Stimulated activated CD4-positive, alpha-beta T cell treated with anti-CD3 and anti-CD28 coated beads, Interleukin-2, amount 100 ng/mL, for 24 hours (primary cell): ENCODE results near the gene DNAJC3.
"Not testable (repeated sequence)": the region's sequence is repeated elsewhere in the genome, so short reads cannot be mapped to it uniquely, and the experiment has no call there.

Experiments used
- DNase-seq, 2 donors: peaks; one replicate each; pipeline ENCODE4 v3.0.0-alpha.2; 2020

DNAJC3 gene, protein sequence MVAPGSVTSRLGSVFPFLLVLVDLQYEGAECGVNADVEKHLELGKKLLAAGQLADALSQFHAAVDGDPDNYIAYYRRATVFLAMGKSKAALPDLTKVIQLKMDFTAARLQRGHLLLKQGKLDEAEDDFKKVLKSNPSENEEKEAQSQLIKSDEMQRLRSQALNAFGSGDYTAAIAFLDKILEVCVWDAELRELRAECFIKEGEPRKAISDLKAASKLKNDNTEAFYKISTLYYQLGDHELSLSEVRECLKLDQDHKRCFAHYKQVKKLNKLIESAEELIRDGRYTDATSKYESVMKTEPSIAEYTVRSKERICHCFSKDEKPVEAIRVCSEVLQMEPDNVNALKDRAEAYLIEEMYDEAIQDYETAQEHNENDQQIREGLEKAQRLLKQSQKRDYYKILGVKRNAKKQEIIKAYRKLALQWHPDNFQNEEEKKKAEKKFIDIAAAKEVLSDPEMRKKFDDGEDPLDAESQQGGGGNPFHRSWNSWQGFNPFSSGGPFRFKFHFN

GRCh38 chr13:95676762-95677563 is at the start of gene DNAJC3:
Gene DNAJC3 (plus strand): TSS chr13:95677139. CDS start chr13:95677256, 117 bp downstream.
- DNase-seq, result peak; percentile 98

GRCh38 chr13:95627590-95627989 is 49.3 kb upstream of the DNAJC3 start:
- DNase-seq, result no peak

- DNase-seq, result no peak
These were observed 48.5 kb upstream of the DNAJC3 start for GRCh38 chr13:95628488-95628887.

DNA sequence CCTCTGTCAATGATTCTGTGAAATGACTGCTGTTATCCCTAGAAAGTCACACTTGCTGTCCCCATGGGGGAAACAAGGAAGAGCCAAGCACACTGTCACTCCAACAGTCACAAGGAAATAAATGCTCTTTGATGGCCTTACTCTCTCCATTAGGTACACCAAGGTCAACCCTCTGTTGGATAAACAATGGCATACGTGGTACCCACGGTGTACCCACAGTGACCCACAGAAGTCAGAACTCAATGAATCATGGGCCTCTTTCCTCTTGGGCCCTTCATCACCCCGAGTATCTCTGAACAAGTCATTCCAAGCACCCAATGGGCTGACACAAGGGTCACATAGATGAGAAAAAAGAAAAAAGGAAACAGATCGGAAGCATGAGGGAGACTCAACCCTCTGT is 47.9 kb upstream of the DNAJC3 start:
- DNase-seq, result no peak

DNA sequence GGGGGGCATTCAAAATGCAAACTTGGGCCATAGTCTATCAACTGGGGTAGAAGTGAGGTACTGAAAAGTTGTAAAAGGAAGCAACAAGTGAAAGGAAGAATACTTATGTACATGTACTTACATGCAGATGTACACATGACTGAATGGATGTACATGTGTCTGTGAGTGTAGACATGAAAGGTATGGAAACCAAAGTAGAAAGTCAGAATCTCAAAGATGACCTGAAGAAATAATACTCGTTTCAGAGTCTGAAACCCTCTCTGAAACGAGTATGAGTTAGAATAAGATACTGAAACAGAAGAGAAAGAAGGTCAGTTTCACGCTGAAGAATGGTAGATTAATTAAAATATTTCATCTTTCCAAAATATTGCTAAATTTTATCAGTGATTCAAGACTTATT is 46.3 kb upstream of the DNAJC3 start:
- no peak for DNase-seq

DNA sequence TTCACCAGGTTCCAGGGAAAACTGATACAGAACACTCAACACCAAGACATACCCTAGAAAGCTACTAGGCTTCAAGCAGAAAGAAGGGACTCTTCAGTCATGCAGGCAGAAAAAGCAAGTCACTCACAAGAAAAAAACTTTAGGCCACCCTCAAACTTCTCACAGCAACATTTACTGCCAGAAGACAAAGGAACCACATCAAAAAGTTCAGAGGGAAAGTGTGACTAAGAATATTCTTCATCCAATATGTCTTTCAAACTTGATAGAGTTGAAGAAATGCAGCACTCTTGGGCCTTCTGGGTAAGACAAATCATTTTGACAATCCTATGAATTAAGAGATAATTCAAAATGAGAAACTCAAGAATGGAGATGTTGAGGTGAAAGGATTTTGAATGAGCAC is 40.1 kb upstream of the DNAJC3 start:
- DNase-seq, result no peak

DNA sequence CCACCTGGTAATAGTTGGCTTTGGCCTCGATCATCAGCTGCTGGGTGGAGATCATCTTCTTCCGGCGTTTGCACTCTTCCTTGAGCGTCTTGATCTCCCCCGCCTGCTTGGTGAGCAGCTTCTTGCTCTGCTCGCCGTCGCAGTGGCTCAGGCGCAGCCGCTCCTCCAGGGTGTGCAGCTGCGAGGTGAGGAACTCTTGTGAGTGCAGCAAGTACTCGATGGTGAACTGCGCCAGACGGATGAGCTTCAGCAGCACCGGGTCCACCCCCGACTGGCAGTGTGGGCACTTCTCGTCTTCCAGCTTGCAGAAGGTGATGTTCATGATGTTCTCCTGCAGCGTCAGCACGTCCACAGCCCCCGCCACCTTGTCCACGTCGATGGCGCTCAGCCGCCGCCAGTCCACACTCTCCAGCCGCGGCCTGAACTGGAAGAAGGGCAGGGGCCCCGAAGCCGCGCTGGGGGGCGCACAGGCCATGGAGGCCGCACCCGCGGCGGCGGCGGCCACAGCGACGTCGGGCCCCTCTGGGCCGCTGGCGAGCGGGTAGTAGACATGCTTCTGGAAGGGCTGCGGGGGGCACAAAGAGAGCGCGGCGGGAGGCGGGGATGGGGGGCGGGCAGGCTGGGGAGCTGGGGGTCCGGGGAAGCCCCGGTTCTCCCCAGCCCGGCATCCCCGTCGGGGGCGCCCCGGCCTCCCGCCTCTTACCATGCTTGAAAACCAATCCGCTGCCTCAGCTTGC is 35.5 kb upstream of the DNAJC3 start:
- no peak for DNase-seq

- DNase-seq, result peak in 1 of 2 donors; percentile 11
These were observed 34.8 kb upstream of the DNAJC3 start for GRCh38 chr13:95642028-95642621.

GRCh38 chr13:95642999-95643398 is 33.9 kb upstream of the DNAJC3 start:
- DNase-seq, result no peak

- no peak for DNase-seq
These were observed 33.4 kb upstream of the DNAJC3 start for GRCh38 chr13:95643571-95643935.

- peak in 1 of 2 donors; percentile 11 for DNase-seq
These were observed 32.9 kb upstream of the DNAJC3 start for GRCh38 chr13:95643936-95644598.

DNA sequence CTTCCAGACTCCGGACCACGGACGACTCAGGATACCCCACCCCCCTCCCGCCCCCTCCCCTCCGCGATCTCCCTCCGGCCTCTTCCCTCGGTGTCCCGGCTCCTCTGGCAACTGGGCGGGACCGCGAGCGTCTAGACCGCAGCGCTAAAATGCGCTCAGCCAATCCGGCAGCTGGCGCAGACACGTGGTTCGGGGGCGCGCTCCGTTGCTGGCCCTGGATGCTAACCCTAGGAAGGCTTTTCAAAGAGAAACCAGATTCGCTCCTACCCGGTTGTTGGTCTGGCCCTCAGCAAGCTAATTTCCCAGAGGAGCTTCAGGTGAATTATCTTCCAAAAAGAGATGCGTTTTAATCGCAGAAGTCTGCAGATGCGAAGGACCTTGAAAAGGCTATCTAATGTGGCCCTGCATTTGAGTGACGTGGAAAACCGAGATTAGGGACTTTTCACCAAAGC is 32.3 kb upstream of the DNAJC3 start, which contains the start of gene DZIP1:
Gene DZIP1 (minus strand): TSS at position 106 of the 452 bp plus-strand sequence. CDS start 2,677 bp downstream, outside the sequence.
- peak in 1 of 2 donors; percentile 57 for DNase-seq

DNA sequence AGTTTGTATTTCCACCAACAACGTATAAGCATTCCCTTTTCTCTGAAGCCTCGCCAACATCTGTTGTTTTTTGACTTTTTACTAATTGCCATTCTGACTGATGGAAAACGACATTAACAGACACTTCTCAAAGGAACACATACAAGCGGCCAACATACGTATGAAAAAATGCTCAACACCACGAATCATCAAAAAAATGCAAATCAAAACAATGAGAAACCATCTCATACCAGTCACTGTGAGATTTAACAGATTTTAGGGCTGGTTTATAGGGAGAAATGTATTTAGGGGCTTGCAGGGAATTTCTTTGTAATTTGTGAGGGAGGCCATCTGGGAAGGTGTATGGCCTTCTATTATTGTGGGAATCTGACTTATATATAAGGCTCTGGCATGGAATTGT is 29.6 kb upstream of the DNAJC3 start:
- no peak for DNase-seq

GRCh38 chr13:95650696-95651095 is 26.2 kb upstream of the DNAJC3 start:
- no peak for DNase-seq

GRCh38 chr13:95652244-95652764 is 24.6 kb upstream of the DNAJC3 start:
- no peak for DNase-seq

- no peak for DNase-seq
These were observed 24.1 kb upstream of the DNAJC3 start for GRCh38 chr13:95652821-95653220.

- DNase-seq, result no peak
These were observed 20.4 kb upstream of the DNAJC3 start for GRCh38 chr13:95656386-95657015.

- DNase-seq, result no peak
These were observed 17.4 kb upstream of the DNAJC3 start for GRCh38 chr13:95659500-95659899.

DNA sequence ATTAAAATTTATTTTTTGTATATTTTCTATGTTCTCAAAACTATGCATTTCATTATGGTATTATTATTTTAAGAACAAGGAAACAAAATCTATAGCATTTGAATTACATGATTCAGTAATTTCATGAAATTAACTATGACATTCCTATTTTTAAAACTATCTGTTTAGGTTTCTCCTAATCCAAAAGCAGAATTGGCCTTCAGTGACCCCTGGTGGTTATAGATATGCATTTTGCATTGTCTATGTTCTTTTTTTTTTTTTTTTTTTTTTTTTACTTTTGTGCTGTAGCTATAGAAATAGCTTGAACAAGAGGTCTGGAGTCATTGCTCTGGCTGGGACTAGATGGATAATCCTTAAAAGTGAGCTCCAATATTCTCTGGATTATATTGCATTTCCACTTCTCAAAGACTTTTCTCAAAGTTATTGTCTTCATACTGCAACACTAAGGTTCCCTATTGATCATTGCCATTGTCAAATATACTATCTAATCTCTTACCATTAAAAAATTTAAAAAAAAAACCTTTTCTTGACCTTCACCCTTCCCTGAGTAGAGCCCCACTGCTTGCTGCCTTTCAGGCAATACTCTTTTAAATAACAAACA is 15.9 kb upstream of the DNAJC3 start:
- no peak for DNase-seq

GRCh38 chr13:95667235-95667634 is 9.7 kb upstream of the DNAJC3 start:
- not testable (repeated sequence) for DNase-seq

DNA sequence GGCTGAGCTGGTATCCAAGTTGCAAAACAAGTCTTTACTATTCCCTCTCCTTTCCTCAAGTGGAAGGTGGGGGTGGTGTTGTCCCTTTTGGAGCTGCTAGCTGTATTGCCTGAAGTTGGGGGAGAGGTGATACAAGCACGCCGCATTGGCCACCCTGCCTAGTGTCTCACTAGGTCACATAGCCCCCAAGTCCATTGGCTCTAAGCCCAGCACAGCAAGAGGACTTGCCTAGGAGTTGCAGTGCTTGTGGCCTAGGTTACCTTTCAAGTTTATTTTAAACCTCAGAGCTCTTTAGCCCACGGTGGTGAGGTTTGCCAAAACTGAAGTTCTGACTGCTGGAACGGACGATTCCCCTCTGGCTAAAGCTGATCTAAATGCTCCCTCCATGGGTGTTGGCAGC is 5.3 kb upstream of the DNAJC3 start:
- DNase-seq, result no peak
